SK-N-DZ (cell line): ENCODE data around the gene CMTM8. TPM values are rescaled to one million over a fixed set of nuclear protein-coding genes. Genes with fewer than 3 reads are reported as not detected.
"Not testable (repeated sequence)": the region's sequence is repeated elsewhere in the genome, so short reads cannot be mapped to it uniquely, and the experiment has no call there.

Experiments
- DNase-seq: peaks from one replicate; pipeline ENCODE4 v3.0.0-alpha.2; 2015; ENCODE audit warnings: low spot score
- polyA plus RNA-seq, 2 experiments: library from polyadenylated mRNA; depleted of rRNA; stranded (reverse); fragments of >200 nt; gene quantifications; 2 replicates each; pipeline ENCODE4 v1.2.3, GENCODE V29; 2014

CMTM8 gene, protein sequence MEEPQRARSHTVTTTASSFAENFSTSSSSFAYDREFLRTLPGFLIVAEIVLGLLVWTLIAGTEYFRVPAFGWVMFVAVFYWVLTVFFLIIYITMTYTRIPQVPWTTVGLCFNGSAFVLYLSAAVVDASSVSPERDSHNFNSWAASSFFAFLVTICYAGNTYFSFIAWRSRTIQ
- polyA plus RNA-seq (2014; cell fraction: cytosol; rRNA removed) = 5.8 and 12.5 TPM in 2 replicates
- 7.6 and 9.6 TPM in 2 replicates for polyA plus RNA-seq (2014; cell fraction: nucleus; rRNA removed)

DNA sequence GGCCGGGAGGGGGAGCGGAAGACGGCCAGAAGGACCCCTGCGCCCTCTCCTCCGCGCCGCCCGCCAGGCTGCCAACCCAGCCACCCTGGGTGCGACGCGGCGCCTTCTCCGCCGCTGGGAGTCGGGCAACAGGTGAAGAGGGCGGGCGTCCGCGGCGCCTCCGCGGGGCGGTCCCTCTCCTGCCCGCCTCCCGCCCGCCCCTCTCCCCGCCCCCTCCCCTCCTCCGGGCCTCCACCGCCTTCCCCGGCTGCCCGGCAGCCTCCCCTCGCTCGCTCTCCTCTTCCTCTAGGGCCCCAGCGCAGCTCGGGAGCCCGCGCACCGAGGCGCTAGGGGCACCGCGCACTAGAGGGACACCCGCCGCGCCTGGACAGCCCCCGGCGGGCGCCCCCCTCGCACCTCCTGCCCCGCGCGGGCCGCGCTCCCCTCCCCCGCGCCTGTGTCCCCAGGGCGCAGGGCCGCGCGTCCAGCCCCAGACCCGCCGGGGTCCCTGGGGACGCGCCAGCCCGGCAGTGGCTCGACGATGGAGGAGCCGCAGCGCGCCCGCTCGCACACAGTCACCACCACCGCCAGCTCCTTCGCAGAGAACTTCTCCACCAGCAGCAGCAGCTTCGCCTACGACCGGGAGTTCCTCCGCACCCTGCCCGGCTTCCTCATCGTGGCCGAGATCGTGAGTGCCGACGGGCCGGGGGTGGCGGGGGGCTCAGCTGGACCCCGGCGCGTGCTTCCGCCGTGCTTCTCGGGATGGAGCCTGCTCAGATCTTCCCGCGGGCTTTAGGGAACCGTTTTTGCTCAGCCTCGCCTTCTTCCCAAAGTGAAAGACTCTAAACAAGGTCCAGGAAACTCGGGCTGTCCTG is at the start of gene CMTM8:
Gene CMTM8, plus strand, starts transcription at position 228 of the 854 bp plus-strand sequence. Its CDS starts 293 bp downstream, at position 521.
- DNase-seq = peak; percentile 72

DNA sequence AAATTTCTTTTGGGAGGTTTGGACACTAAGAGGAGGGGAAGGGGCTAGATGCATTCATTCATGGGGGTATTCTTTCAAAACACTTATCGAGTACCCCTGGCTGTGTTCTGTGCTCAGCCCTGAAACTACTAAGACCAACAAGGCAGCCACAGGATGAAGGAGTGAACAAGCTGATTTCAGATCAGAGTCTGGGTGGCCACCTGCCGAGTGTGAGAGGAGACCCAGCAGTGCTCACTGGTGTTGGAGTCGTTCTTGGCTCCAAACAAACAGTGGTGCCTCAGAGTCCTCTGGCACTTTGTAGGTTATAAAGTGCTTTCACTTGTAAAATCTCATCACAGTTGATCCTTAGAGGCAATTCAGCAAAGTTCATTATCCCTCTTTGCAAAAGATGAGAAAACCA is 48.8 kb upstream of the CMTM8 start:
- no peak for DNase-seq

DNA sequence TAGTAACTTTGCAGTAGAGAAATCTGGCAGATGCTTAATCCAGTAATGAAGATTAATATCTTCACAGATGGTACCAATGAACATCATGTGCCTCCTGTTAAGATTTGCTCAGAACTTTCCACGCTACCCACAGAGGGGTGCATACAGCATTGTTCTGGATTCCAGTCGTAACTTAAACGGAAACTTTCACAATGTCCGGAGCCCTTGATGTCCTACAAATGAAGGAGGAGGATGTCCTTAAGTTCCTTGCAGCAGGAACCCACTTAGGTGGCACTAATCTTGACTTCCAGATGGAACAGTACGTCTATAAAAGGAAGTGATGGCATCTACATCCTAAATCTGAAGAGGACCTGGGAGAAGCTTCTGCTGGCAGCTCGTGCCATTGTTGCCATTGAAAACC is 47.9 kb upstream of the CMTM8 start:
- DNase-seq = not testable (repeated sequence)

DNA sequence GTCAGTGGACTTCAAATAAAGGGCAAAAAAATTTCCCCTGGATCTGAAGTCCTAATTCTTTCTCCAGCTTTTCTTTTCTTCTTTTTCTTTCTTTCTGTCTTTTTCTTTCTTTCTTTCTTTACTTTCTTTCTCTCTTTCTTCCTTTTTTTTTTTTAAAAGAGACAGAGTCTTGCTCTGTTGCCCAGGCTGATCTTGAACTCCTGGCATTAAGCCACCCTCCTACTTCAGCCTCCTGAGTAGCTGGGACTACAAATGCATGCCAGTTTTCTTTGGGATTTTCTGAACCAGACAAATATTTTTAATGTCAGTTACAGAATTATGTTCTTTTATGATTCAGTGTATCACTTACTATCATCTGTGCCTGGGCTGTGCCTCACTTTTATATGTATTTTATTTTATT is 45.4 kb upstream of the CMTM8 start:
- no peak for DNase-seq

DNA sequence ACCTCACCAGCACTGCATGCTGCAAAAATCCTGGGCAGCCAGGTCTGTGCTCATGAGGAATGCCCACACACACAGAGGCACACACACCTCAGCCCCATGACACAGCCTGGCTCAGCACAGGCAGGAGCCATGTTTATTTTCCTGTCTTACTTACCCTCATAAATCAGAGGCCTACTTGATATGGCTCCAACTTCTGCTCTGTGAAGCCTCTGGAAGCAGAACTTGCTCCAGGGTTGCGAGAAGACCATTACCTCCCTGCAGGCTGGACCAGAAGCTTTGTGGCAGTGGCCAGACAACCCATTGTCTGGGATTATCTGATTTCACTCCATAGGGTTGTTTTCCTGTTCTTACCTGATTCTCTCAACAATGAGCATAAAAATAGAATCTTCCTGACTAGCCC is 43.8 kb upstream of the CMTM8 start:
- no peak for DNase-seq

DNA sequence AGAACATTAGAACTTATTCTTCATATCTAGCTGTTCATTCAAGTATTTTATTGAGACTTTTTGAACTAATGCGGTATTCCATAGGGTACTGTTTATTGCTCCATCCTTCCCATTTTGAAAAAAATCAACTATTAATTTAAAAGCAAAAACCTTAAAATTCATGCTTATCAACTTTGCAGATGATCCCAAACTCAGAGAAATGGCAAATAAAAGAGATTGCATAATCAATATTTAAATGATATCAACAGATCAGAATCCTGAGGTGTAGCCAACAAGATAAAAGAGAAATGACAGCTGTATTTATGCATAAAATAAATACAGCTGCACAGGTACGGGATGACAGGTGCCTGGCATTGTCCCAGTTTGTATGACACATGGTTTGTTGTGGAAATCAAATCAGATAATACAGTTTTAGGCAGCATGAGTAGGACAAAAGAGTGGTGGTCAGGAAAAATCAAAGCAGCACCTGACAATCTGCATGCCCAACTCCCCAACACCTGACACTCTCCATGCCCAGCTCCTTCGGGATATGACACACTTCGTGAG is 42.4 kb upstream of the CMTM8 start:
- DNase-seq = no peak

DNA sequence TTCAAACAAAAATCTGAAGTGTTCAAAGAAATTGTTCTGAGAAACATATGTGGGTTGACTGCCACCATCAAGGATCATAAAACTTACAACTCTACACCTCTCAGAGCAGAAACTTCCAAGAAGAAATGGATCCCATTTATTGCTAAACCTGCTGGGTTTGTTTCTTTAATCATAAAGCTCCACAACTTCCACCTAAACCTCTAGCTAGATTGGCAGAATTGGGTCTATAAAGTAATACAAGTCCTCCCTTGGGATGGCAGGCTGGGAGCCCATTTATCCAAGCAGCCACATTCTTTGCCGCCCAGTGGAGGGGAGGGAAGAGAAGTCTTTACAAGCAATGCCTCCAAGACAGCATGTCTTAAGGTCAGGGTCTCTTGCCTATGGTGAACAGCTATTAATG is 40.5 kb upstream of the CMTM8 start:
- DNase-seq = no peak

DNA sequence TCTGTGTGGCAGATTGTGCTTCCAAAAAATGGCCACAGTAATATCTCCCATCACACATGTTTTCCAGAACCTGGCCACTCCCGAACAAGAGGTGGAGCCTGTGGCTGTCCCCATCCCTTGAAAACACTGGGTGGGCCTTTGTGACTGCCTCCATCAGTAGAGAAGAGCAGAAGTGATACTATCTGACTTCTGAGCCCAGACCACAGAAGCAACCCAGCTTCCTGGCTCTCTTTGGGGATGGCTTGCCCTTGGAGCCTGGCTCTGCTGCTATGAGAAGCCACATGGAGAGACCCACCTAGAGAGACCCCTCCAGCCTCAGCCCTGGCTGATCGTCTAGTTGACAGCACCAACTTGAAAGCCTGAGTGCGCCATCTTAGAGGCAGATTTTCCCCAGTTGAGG is 39.8 kb upstream of the CMTM8 start:
- DNase-seq = no peak

DNA sequence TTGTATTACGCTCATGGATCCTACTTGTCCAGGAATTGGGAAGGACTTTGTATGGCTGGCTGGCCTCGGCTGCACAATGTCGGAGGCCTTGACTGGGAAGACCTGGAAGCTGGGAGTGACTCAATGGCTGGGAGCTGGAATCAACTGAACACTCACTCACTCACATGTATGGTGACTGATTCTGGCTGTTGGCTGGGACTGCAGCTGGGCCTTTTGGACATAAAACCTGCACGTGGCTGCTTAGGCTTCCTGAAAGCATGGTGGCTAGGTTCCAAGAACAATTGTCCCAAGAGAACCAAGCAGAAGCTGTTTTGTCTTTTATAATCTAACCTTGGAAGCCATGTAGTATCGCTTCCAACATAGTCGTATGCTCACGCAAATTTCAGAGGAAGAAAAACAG is 38.0 kb upstream of the CMTM8 start:
- DNase-seq = no peak

DNA sequence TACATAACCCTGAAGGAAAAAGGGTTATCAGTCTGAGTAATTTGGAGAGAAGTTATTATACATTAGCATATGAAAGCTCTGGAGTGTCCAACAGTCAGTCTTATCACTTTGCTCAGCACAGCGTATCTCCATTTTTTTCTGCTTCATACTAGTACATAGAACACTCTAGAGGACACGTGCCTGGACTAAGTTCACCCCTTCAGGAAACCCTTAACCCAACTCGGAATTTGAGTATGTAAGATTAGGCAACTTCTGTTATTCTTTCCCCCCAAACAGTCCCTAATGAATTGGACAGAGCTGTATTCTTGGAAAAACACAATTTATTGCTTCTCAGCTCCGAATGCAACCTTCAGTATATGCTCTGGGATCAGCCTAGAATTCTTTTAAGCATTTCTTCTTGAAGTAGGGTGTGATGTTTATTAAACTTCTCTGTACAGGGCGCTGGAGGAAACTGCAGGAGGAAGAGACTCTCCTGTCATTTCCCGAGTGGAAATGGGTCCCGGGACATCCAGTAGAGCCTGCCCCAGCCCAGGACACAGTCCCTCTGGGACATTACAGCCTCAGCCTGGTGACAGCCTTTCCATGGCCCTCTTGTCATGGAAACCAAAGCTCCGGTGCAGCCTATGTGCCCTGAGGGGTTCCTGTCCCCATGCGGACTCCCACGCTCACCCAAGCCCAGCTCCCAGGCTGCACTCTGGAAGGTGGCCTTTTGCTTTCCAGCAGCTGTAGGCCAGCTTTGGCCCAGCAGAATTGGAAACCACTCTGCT is 37.3 kb upstream of the CMTM8 start:
- DNase-seq = no peak

DNA sequence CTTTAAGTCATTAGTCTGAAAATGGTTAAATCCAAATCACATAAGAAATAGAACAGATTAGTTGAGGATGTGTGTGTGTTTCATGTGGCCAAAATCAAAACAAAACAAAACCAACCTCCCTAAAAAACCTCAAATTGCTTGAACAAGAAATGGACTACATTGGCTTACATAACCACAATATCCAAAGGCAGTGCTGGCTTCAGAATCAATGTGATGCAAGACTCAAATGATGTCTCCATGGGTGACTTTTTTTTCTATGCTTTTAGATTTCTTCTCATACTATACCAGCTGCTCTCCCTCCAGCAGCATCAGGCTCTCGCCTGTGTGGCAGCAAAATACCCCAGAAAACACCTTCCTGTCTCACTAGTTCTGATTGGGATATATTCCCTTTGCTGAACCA is 36.0 kb upstream of the CMTM8 start:
- DNase-seq = no peak

DNA sequence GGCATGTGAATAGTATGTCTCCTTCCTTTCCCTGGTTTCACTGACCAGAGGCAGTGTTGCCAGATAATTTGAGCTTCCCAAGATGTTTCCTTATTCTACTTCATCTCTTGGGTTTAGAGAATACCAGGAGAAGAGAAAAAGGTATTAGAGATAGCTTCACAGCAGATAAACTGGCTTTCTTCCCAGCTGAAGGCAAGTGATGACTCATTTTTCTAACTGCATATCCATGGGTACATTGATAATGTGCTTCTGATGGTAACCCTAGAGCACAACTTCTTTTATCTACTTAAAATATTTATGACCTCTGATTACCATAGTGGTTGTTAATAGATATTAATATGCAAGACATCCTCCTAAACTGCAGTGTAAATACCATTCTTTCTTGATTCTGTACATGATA is 34.6 kb upstream of the CMTM8 start:
- no peak for DNase-seq

DNA sequence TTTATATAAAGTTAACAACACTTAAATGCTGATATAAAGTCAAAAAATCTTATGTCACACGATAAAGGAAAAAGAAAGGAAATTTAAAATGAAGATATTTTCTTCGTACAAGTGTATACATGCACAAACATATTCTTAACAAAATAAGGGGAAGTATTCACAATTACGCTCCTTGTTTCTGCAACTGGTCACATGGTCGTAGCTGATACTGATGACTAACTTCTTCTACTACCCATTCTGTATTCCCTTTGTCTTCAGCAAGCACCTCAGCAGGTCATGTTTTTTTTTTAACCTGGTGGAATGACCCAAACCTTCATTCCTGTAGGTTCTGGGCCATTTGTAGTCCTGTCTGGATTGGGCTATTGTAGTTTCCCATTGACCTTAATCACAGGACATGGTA is 30.0 kb upstream of the CMTM8 start:
- DNase-seq = no peak

DNA sequence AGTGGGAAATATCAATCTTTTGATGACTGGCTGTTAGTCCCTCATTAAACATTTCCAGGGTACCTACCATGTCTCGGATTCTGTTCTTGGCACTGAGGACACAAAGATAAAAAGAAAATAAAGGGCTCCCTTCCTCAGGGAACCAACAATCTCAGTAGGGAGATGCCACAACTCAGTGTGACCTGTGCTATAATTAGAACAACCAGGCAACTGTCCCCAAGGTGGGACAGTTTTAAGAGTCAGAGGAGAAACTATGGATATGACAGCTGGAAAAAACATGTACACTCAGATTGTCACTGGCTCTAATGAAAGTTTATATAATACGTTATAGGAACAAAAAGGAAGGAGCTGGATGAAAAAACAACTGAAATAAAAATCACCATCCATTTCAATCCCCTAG is 23.3 kb upstream of the CMTM8 start:
- no peak for DNase-seq

DNA sequence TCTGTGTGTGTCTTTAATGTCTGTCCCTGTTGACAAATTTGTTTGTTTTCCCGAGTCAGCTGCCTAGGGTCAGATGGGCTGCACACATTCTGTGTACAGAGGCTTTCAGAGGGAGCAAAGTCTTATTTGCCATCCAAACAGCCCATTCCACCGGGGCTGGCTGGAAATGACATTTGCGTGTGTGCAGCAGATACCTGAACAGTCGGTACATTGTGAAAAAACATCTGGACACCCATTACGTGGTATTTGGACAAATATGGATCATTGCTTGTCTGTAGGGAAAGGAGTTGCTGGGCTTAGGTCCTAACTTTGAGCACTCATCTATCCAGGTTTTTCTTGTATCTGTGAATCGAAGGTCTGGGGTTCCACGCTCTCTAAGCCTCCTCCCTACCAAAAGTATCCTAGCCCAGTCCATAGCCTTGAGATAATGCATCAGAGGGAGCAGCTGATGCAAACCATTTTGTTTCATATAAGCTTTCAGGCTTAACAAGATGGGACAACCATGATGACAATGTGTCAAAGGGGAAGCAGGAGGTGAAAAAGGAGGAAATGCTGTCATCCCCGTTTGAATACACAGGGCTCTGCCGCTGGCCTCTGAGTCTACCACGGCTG is 22.2 kb upstream of the CMTM8 start:
- DNase-seq = no peak

DNA sequence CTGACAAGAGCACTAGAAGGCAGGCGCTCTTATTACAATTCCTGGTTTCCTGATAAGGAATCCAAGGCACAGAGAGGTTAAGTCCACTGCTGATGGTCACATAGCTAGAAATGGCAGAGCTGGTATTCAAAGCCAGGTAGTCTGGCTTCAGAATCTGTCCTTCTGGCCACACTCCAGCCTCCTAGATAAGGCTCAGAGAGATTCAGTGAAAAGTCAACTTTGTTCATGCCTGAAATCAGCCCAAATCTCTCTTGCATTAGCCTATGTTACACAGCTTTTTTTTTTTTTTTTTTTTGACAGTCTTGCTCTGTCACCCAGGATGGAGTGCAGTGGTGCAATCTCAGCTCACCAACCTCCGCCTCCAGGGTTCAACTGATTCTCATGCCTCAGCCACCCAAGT is 21.1 kb upstream of the CMTM8 start:
- DNase-seq = no peak

DNA sequence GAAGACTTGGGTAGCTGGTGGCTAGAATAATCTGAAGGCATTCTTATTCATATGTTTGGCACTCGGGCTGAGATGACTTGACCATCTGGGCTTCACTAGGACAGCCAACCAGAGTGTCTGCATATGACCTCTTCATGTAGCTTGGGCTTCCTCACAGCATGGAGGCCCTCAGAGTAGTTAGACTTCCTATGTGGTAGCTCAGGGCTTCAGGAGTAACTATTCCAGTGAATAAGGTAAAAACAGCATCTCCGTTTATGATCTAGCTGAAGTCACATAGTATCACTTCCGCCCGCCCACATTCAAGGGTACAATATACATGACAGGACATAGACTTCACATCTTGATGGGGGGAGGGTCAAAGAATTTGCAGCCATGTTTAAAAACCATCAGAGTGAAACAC is 18.9 kb upstream of the CMTM8 start:
- no peak for DNase-seq

DNA sequence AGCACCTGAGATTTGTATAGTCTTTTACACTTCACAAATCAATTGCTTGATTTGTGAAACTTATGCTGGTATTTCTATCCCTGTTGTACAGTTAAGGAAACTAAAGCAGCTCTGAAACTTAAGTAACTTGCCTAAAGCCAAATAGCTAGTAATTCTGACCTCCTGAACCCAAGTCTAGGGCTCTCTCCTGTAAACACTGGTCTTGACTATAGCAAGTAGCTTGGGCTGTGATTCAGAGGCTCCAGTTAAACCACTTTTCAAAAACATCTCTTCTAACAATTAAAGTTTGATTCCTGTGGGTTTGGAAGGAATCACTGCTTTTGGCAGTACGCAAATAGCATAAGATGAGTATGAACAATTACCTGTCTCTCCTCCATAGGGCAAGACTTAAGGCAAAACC is 18.5 kb upstream of the CMTM8 start:
- DNase-seq = no peak

DNA sequence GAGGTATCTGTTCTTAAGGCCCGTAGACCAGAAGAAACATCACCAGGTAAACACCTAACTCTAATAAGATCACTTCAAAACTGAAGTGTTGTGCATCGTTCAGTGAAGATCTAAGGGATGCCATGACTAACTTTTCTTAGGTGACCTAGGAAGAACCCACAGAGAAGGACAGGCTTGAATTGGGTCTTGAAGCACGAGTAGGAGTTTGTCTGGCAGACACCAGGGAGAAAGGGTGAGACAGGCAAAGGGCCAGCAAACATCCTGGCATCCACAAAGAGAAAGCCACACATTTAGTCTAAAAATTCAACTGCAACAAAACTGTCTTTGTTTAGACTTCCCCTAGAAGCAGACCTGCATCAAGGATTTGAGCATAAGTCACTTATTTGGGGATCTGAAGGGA is 15.5 kb upstream of the CMTM8 start:
- DNase-seq = no peak

DNA sequence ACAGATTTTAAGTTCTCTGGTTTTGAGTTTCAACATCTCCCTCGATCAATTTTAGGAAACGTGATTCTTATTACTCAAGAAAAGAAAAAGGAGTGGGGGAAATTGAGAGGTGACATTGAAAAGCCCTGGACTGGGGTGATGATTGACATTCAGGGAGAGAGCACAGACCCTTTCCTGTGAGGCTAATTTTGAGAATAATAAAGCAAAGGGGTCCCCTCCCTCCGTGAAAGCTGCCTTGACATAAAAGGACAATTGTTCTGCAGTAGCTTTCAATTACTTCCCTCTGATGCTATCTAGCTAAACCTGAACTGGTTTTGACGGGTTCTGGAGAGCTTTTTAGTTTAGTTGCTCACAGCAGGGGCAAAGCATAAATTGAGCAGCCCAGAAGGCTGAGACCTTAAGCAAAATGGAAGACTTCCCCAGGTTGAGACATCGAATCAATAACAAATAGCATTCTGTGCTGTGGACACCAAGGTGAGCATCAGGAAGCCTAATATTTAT is 14.4 kb upstream of the CMTM8 start:
- peak; percentile 16 for DNase-seq

DNA sequence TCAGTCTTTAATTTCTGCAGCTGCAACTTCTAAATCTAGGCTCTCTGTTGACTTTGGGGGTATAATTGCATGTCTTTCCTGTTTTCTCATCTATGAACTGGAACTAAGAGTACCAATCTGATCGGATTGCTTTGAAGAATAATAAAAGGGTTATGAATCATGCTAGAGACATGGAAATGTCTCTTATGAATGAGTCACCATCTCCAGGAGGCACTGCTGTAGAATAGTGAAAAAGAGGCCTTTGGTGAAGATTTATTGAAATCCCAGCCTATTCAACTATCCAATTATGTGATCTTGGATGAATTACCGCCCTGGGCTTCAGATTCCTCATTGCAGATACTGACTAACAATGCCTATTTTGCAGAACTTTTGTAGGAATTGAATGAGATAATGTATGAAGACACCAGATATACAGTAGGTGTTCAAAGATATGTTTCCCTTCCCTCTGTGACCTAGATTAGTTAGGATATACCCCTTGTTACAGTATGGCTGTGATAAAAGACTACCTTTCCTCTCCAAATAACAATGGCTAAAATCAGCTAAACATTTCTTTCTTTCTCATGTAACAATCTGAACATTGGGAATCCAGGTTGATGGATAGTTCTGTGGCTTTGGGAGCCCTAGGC is 11.5 kb upstream of the CMTM8 start:
- no peak for DNase-seq
